Gastrocnemius medialis (tissue), 4 donors: Measurements from ENCODE around the gene HIRA.

ENCODE experiments used
- CTCF ChIP-seq, 5 experiments: fragments of 450-650 bp in 3 of 5; fragments of 200-600 bp in 2 of 5; sonication (generic) in 2 of 5; IDR thresholded peaks in 4 of 5; conservative IDR thresholded peaks in 1 of 5; 1 replicate in 4 of 5; 2 replicates in 1 of 5; pipeline ENCODE4 v1.5.1; 2016 to 2019; ENCODE audit warnings: antibody characterized with exemption in 5 of 5, mild to moderate bottlenecking in 3 of 5, moderate library complexity in 3 of 5
- POLR2A ChIP-seq, 2 donors: fragments of 450-650 bp; IDR thresholded peaks; one replicate each; pipeline ENCODE4 v1.6.1; 2017; ENCODE audit warnings: antibody characterized with exemption in 2 of 2, mild to moderate bottlenecking in 2 of 2, moderate library complexity in 2 of 2

- TF ChIP-seq CTCF (IDR thresholded peaks at IDR 0.05 in 4 of 5, conservative IDR thresholded peaks at IDR 0.05 in 1 of 5), result no peak
- TF ChIP-seq POLR2A (IDR thresholded peaks at IDR 0.05), result no peak
Observed at GRCh38 chr22:19358703-19359553, 72.6 kb downstream of the HIRA start.
